Tibial nerve (tissue), 4 donors: ENCODE results near the gene SMIM41.
A peak's percentile ranks its signal among the peaks of the same experiment; 100 is the strongest.

Experiments used
- EP300 ChIP-seq, 2 donors: sonication (generic); formaldehyde crosslinking; IDR thresholded peaks; one replicate each; pipeline ENCODE4 v1.6.1; 2017; ENCODE audit warnings: antibody characterized with exemption in 2 of 2, mild to moderate bottlenecking in 1 of 2
- POLR2A ChIP-seq, 2 donors: fragments of 450-650 bp; IDR thresholded peaks; one replicate each; pipeline ENCODE4 v1.6.1; 2017; ENCODE audit warnings: antibody characterized with exemption in 2 of 2, mild to moderate bottlenecking in 2 of 2, moderate library complexity in 2 of 2
- TF ChIP-seq, protein P1 (sequence below), 5 experiments: fragments of 200-600 bp in 3 of 5; fragments of 450-650 bp in 2 of 5; sonication (generic) in 3 of 5; IDR thresholded peaks; one replicate each; pipeline ENCODE4 v1.5.1; 2016 to 2019; ENCODE audit warnings: antibody characterized with exemption in 5 of 5, mild to moderate bottlenecking in 3 of 5, moderate library complexity in 2 of 5

DNA sequence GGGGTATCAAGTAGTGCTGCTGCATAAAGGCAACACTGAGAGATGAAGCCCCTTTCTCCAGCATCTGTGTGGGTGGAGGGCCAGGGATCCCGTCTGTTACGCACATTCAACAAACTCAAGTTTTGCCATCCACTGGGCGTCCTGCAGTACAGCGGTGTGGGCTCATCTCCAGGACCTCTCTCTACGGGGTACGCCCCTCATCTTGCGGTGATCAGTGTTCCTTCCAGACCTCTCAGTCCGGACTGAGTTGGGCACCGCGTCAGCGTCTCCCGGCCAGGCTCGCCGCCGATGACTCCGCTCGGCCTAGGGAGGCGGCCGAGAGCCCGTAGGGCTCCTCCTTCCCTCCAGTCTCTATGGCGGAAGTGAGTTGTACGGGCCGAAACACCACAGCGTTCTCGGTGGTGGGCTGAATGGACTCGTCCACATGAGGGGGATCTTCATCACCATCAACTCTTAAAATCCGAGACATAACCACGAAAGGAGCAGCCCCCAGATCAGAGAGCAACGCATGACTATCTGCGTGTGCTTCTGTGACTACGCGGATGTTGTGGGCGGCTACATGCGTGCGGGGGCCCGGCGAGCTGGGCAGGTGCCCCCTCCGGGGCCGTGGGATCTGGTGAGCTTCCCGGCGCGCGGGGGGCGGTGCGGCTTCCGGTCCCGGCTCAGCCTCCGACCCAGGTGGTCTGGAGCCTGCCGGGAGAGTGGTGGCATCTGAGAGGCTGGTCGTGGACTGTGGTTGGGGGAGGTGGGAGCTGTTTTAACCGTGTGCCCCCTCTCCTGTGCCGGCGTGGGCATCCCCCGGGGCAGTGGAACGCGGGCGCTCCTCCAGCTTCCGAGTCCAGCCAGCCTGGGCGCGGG is 9.9 kb upstream of the SMIM41 start, which contains the start of gene ATG101:
- TF ChIP-seq, protein P1, sequence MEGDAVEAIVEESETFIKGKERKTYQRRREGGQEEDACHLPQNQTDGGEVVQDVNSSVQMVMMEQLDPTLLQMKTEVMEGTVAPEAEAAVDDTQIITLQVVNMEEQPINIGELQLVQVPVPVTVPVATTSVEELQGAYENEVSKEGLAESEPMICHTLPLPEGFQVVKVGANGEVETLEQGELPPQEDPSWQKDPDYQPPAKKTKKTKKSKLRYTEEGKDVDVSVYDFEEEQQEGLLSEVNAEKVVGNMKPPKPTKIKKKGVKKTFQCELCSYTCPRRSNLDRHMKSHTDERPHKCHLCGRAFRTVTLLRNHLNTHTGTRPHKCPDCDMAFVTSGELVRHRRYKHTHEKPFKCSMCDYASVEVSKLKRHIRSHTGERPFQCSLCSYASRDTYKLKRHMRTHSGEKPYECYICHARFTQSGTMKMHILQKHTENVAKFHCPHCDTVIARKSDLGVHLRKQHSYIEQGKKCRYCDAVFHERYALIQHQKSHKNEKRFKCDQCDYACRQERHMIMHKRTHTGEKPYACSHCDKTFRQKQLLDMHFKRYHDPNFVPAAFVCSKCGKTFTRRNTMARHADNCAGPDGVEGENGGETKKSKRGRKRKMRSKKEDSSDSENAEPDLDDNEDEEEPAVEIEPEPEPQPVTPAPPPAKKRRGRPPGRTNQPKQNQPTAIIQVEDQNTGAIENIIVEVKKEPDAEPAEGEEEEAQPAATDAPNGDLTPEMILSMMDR (IDR thresholded peaks at IDR 0.05): peak; percentile 65 to 92 (median 77)
- TF ChIP-seq POLR2A (IDR thresholded peaks at IDR 0.05): peak; percentile 2 to 44
- peak; percentile 93 to 96 for TF ChIP-seq EP300 (IDR thresholded peaks at IDR 0.05)
